ES-I3 (cell line): ENCODE measurements around the gene GPT2.
A peak's percentile ranks its signal among the peaks of the same experiment; 100 is the strongest.

Experiments used
- H3K36me3 ChIP-seq: 2 replicates; pipeline ENCODE4 v1.6.1; 2013; ENCODE audit warnings: mild to moderate bottlenecking, low read length, control low read depth, moderate library complexity; ENCODE audit not compliant: insufficient read depth
- H3K4me1 ChIP-seq: 2 replicates; pipeline ENCODE4 v1.6.1; 2013; ENCODE audit warnings: mild to moderate bottlenecking, control low read depth, low read length; ENCODE audit not compliant: insufficient read depth
- H3K9ac ChIP-seq: 2 replicates; pipeline ENCODE4 v1.6.1; 2013; ENCODE audit warnings: low read depth, mild to moderate bottlenecking, low read length, moderate library complexity
- H3K9me3 ChIP-seq: 2 replicates; pipeline ENCODE4 v1.6.1; 2013; ENCODE audit warnings: mild to moderate bottlenecking, low read length, moderate library complexity; ENCODE audit not compliant: control insufficient read depth, insufficient read depth

The GPT2 gene, protein sequence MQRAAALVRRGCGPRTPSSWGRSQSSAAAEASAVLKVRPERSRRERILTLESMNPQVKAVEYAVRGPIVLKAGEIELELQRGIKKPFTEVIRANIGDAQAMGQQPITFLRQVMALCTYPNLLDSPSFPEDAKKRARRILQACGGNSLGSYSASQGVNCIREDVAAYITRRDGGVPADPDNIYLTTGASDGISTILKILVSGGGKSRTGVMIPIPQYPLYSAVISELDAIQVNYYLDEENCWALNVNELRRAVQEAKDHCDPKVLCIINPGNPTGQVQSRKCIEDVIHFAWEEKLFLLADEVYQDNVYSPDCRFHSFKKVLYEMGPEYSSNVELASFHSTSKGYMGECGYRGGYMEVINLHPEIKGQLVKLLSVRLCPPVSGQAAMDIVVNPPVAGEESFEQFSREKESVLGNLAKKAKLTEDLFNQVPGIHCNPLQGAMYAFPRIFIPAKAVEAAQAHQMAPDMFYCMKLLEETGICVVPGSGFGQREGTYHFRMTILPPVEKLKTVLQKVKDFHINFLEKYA

DNA sequence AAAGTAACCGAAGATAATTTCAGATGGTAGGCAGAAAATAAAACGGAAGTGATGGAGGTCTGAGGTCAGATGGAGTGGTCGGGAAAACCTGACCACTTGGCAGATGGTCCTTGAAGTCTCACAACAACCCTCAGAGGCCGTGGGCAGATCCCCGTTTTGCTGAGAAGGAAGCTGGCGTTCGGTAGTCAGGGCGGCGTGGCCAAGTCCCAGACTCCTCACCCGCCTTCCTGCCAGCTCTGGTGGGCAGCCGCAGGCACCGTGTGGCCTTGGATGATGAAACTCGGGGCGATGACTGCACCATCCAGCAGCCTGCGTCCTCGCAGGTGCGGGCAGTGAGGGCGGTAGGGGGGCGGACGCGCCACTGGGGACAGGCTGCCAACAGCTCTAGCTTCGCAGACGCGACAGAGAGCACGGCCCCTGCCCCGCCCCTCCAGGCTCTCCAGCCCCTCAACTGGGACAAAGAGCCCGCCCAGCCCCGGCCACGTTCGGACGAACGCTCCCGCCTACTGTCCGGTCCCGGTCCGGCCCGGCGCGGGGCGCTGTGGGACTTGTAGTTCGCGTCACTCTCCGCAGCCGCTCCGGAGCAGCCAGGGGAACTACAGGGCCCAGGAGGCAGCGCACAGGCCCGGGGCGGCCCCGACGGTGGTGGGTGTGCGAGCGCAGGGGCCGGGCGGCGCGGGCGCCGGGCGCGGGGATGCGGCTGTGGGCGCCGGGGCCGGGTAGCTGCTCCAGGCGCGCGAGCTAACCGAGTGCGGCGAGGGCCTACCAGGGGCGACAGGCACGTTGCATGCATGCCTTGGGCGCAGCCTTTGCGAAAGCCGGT lies at the start of gene GPT2:
Gene GPT2, plus strand, starts transcription at position 673 of the 823 bp plus-strand sequence. CDS start 354 bp downstream, outside the sequence.
- H3K9ac ChIP-seq = peak within 1 kb of the TSS; percentile 99
- H3K4me1 ChIP-seq = peaks cover 41% of the 10 kb centered on the region
- no peaks in the 10 kb centered on the region for H3K9me3 ChIP-seq
- peaks cover 6% of the 10 kb centered on the region; the same call in 1 of the 2 replicates for H3K36me3 ChIP-seq

DNA sequence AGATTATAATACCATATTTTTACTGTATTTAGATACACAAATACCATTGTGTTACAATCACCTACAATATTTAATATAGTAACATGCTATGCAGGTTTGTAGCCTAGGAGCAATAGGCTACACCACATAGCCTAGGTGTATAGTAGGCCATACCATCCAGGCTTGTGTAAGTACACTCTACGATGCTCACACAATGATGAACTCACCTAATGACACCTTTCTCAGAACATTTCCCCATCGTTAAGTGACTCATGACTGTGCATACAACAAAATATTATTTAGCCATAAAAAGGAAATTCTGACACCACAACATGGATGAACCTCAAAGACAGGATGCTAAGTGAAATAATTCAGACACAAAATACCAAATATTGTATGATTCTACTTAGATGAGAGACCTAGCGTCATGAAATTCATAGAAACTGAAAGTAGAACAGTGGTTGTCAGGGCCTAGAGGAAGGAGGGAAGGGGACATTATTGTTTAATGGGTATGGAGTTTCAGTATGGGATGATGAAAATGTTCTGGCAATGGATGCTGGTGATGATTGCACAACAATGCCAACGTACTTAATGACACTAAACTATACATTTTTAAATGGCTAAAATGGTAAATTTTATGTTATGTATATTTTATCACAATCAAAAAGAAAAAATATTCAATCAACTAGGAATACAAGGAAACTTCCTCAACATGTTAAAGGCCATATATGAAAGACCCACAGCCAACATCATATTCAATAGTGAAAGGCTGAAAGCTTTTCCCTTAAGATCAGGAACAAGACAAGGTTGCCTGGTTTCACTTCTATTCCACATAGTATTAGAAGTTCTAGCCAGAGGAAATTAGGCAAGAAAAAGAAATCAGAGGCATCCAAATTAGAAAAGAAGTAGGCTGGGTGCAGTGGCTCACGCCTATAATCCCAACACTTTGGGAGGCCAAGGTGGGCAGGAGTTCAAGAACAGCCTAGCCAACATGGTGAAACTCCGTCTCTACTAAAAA lies 47.3 kb upstream of the GPT2 start:
- Histone ChIP-seq H3K9me3 (no peaks in the 10 kb centered on the region), H3K4me1 (no peaks in the 10 kb centered on the region), H3K36me3 (no peaks in the 10 kb centered on the region), H3K9ac (no peak overlapping the region)

DNA sequence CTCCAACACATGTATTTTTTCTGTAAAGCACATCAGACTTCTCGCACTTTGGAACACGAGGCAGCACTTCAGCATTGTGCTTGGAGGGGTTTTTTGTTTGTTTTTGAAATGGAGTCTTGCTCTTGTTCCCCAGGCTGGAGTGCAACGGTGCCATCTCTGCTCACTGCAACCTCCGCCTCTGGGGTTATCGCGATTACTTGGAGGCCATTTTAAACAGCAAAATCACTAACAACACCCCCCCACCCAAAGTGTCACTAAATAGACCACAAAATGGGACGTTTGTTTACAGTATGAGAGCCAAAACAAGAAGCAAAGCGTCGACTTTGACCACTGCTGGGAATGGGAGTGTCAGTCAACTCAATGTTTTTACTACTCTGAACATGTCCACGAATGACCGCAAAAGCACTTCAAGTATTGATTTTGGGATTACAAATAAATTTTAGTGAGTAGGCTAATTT lies 44.1 kb upstream of the GPT2 start:
- Histone ChIP-seq H3K36me3 (no peaks in the 10 kb centered on the region), H3K9ac (no peak overlapping the region), H3K4me1 (no peaks in the 10 kb centered on the region), H3K9me3 (0 out of 2 replicates have a peak, but pooled peaks cover 3% of the 10 kb centered on the region)

DNA sequence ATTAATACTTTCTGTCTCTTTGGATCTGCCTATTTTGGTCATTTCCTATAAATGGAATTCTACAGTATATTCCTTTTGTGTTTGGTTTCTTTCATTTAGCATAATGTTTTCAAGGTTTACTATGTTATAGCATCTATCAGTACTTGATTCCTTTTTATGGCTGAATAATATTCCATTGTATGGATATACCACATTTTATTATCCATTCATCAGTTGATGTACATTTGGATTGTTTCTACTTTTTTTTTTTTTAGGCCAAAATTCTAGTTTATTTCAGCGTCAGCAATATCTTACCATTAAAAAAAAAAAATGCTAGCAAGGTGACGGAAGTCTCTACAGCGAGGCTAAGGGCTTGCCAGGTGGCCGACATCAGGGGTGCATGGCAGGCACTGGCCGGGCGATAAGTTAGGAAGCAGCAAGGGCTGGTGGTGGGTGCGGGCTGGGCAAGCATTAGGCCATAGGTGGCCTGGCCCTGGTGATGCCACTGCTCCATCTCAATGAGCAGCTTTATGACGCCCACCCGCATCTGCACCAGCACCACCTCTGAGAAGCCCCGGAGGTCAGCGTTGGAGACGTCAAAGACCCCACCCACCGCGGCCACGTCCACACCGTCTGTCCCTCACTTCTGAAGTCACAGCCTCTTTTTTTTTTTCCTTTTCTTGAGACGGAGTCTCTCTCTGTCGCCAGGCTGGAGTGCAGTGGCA lies 41.8 kb upstream of the GPT2 start:
- no peaks in the 10 kb centered on the region for H3K36me3 ChIP-seq
- H3K9ac ChIP-seq = no peak overlapping the region
- 0 out of 2 replicates have a peak, but pooled peaks cover 3% of the 10 kb centered on the region for H3K9me3 ChIP-seq
- H3K4me1 ChIP-seq = no peaks in the 10 kb centered on the region

DNA sequence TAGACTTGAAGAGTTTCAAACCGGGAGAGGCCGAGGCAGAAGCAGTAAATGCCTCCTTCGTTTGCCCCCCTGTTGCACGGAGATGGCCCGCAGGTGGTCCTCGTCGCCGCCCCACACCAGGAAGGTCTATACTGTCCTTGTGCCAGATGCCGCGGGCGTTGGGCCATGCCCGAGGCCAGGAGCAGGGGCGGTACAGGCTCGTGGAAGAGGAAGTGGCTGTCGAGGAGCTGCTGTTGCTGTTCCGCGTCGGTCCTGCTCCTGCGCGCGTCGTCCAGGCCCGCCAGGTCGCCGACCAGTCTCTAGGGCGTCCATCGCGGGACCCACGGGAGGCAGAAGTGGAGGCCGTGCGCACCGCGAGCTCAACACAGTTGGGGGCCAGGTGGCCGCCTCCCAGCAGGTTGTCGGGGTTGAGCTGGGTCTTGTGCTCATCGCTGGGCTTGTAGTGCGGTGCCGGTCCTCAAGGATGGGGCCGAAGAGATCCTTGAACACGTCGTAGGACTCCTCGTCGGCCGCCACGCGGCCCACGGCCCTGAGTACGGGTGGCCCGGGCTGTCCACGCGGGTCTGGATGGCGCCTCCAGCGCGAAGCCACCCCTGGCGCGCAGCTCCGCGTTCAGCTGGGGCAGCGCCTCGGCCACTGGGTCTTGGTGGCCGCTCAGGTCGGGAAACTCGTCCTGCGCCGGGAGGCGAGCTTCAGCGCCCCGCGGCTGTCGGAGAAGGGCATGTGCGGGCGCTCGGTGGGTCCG lies 40.1 kb upstream of the GPT2 start:
- H3K4me1 ChIP-seq = no peaks in the 10 kb centered on the region
- 0 out of 2 replicates have a peak, but pooled peaks cover 3% of the 10 kb centered on the region for H3K9me3 ChIP-seq
- no peak overlapping the region for H3K9ac ChIP-seq

DNA sequence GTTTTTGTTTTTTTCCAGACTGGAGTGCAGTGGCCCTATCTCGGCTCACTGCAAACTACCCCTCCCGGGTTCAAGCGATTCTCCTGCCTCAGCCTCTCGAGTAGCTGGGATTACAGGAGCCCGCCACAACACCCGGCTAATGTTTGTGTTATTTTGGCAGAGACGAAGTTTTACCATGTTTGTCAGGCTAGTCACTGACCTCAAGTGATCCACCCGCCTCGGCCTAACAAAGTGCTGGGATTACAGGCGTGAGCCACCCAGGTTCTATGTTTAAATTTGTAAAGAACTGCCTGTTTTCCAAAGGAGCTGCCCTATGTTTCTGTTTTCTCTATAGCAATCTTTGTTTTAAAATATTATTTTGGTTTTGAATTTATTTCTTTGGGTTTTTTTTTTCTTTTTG lies 39.4 kb upstream of the GPT2 start:
- H3K4me1 ChIP-seq = no peaks in the 10 kb centered on the region
- no peak overlapping the region for H3K9ac ChIP-seq
- H3K9me3 ChIP-seq = 0 out of 2 replicates have a peak, but pooled peaks cover 3% of the 10 kb centered on the region
- no peaks in the 10 kb centered on the region for H3K36me3 ChIP-seq

More for the DNA sequence above, 40.1 kb upstream of the GPT2 start:
- no peaks in the 10 kb centered on the region for H3K36me3 ChIP-seq

DNA sequence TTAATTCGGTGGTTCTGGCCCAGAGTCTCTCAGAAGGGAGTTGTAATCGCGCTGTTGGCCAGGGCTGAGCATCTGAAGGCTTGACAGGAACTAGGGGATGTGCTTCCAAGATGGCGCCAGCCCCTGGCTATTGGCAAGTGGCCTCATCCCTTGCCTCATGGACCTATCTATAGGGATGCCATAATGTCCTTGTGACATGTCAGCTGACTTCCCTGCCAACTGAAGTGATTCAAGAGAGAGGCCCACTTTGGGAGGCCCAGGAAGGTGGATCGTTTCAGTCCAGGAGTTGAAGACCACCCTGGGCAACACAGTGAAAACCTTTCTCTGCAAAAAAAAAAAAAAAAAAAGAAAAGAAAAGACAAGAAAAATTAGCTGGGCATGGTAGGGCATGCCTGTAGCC lies 38.2 kb upstream of the GPT2 start:
- no peak overlapping the region for H3K9ac ChIP-seq
- 0 out of 2 replicates have a peak, but pooled peaks cover 3% of the 10 kb centered on the region for H3K9me3 ChIP-seq
- H3K36me3 ChIP-seq = no peaks in the 10 kb centered on the region
- no peaks in the 10 kb centered on the region for H3K4me1 ChIP-seq

DNA sequence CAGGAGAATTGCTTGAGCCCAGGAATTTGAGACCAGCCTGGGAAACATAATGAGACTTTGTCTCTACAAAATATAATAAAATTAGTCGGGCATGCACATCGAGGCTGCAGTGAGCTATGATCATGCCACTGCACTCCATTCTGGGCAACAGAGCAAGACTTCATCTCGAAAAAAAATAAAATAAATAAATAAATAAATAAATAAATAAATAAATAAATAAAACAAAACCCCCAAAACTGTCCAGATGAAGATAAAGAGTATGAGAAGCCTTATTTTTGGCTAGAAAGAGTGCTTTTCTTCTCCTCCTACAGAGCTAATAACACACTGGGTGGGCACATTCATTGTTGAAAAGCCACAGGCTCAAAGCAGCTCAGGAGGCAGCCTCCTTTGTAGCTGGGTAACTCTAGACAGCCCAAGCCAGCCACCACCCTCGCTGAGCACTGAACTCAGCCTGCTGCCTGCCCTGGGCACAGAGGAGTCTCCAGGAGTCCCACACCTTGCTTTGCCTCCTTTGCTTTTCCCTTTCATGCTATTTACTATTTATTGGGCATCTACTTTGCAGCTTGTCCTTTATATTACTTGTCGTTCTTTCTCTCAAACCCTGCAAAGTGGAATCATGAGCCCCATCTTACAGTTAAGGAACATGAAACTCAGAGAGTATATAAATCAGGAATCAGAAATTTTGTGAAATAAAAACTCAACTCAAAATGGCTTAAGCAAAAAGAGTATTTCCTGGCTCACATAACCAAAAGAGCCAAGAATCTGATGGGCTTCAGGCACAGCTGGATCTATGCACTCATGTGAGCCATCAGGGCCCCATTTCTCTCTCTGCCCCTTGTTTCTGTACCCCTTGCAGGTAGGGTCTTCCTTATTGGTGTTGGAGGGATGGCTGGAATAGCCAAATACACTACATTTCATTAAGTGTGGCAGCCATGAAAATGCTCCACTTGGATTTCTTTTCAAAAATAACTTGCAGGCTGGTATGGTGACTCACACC lies 35.1 kb upstream of the GPT2 start:
- Histone ChIP-seq H3K9ac (no peak overlapping the region), H3K4me1 (no peaks in the 10 kb centered on the region), H3K36me3 (no peaks in the 10 kb centered on the region), H3K9me3 (no peaks in the 10 kb centered on the region)

DNA sequence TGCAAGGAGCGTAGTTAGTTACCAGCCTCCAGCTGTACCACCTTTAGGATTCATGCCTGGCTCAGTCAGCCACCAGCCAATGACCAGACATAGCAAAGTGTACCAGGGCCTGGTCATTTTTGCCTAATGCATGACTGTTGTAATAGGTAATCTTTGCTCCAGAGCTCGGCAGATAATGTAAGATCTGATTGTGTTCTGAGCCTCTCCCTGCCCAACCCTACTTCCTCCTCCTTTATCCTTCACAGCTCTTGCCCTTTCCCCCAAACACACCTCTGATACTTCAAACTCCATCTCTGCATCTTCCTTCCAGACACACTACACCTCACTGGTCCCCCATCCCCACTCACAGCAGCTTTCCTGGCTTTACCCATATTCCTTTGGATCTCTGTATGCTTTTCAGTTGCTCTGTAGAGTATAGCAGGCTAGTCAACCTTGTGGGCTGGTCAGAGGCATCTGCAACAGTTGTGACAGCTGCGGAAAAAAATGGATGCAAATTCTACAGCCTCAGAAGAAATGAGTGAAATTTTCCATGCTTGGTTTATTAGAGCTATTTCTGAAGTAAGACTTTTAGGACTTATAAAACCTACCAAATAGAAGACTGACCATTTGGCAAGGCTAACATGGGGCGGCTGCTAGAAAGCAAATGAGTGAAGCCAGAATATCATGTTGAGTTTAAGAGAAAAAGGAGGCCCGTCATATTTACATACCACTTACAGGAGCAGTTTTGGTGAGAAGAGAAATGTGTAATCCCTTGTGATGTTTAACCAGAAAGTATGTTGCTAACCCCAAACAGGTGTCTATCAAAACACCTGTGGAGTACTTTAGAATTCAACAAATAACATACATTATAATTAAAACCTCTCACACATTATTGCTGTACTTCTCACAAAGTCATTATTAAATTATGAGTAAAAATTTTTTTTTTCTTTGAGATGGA lies 33.3 kb upstream of the GPT2 start:
- Histone ChIP-seq H3K36me3 (no peaks in the 10 kb centered on the region), H3K4me1 (no peaks in the 10 kb centered on the region), H3K9me3 (no peaks in the 10 kb centered on the region), H3K9ac (no peak overlapping the region)

DNA sequence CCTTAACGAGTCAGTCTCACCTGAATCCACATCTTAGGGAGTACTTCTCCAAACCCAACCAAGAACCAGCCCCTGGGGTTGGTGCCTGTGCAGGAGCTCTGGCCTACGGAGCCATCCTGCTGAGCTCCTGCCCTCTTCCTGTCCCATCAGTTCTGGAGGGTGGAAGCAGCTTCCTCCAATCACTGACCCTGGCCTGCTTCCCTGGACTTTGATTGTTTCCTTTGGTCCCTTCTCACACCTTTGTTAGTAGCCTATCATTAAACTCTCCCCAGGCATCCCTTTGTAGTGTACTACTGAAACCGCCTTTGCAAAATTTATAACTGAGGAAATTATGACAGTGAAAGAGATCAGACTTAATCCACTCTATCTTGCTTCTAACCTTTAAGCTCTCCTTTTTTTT lies 32.0 kb upstream of the GPT2 start:
- H3K4me1 ChIP-seq = no peaks in the 10 kb centered on the region
- no peaks in the 10 kb centered on the region for H3K36me3 ChIP-seq
- H3K9me3 ChIP-seq = no peaks in the 10 kb centered on the region
- no peak overlapping the region for H3K9ac ChIP-seq
